Osteocyte (in vitro differentiated cells): ENCODE data around the gene GADD45GIP1. TPM values are rescaled to one million over a fixed set of nuclear protein-coding genes. Genes with fewer than 3 reads are reported as not detected.

Source experiments
- DNase-seq: peaks from one replicate; pipeline ENCODE4 v3.0.0; 2021; ENCODE audit warnings: mixed read lengths; ENCODE audit not compliant: unreplicated experiment; ENCODE audit errors: extremely low spot score
- H3K27ac Mint-ChIP-seq: one replicate; pipeline ENCODE4 v1.8.0; 2021; ENCODE audit warnings: mild to moderate bottlenecking, mixed read lengths; ENCODE audit not compliant: unreplicated experiment
- H3K27me3 Mint-ChIP-seq: one replicate; pipeline ENCODE4 v1.8.0; 2021; ENCODE audit warnings: mixed read lengths; ENCODE audit not compliant: unreplicated experiment
- H3K36me3 Mint-ChIP-seq: one replicate; pipeline ENCODE4 v1.8.0; 2021; ENCODE audit warnings: mixed read lengths; ENCODE audit not compliant: unreplicated experiment
- H3K4me1 Mint-ChIP-seq: one replicate; pipeline ENCODE4 v1.8.0; 2021; ENCODE audit warnings: mixed read lengths; ENCODE audit not compliant: unreplicated experiment
- H3K4me3 Mint-ChIP-seq: one replicate; pipeline ENCODE4 v1.8.0; 2021; ENCODE audit warnings: mild to moderate bottlenecking, moderate library complexity, mixed read lengths; ENCODE audit not compliant: unreplicated experiment
- H3K9me3 Mint-ChIP-seq: one replicate; pipeline ENCODE4 v1.8.0; 2021; ENCODE audit warnings: mixed read lengths; ENCODE audit not compliant: unreplicated experiment
- total RNA-seq: library from RNA; stranded (reverse); gene quantifications from 2 replicates; pipeline ENCODE4 v1.2.1, GENCODE V29; 2021
- TF ChIP-seq, protein P1 (sequence below): fragments of 200-600 bp; sonication (generic); IDR thresholded peaks from 2 replicates; pipeline ENCODE4 v1.5.0; 2021; ENCODE audit warnings: antibody characterized with exemption, mild to moderate bottlenecking, moderate library complexity

The GADD45GIP1 gene
- total RNA-seq, 1 donor from 2014 or later = 24.0 TPM

DNA sequence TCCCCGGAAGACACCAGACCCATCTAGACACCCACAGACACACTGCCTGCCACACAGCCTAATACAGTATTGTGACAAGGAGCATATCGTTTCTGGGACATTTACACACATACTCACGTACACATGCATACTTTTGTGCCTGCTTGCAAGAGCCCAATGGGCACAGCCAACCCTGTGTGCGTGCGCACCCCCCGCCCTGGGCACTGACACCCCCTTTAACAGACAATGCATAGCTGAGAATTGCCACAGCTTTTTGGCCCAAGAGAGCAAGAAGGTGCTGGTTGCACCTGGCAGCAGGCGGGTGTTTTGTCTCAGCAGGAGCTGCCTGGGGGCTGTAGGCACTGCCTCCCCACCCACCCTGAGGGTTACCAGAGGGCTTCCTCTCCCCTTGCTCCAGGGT is 36.5 kb upstream of the GADD45GIP1 start:
- peaks cover 4% of the 10 kb centered on the region for H3K36me3 Mint-ChIP-seq
- no peaks in the 10 kb centered on the region for H3K9me3 Mint-ChIP-seq
- H3K4me1 Mint-ChIP-seq = peaks cover 17% of the 10 kb centered on the region
- no peak for DNase-seq
- H3K27me3 Mint-ChIP-seq = no peaks in the 10 kb centered on the region
- H3K4me3 Mint-ChIP-seq = no peak overlapping the region
- TF ChIP-seq, protein P1, sequence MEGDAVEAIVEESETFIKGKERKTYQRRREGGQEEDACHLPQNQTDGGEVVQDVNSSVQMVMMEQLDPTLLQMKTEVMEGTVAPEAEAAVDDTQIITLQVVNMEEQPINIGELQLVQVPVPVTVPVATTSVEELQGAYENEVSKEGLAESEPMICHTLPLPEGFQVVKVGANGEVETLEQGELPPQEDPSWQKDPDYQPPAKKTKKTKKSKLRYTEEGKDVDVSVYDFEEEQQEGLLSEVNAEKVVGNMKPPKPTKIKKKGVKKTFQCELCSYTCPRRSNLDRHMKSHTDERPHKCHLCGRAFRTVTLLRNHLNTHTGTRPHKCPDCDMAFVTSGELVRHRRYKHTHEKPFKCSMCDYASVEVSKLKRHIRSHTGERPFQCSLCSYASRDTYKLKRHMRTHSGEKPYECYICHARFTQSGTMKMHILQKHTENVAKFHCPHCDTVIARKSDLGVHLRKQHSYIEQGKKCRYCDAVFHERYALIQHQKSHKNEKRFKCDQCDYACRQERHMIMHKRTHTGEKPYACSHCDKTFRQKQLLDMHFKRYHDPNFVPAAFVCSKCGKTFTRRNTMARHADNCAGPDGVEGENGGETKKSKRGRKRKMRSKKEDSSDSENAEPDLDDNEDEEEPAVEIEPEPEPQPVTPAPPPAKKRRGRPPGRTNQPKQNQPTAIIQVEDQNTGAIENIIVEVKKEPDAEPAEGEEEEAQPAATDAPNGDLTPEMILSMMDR = no peak
- H3K27ac Mint-ChIP-seq = no peak overlapping the region

DNA sequence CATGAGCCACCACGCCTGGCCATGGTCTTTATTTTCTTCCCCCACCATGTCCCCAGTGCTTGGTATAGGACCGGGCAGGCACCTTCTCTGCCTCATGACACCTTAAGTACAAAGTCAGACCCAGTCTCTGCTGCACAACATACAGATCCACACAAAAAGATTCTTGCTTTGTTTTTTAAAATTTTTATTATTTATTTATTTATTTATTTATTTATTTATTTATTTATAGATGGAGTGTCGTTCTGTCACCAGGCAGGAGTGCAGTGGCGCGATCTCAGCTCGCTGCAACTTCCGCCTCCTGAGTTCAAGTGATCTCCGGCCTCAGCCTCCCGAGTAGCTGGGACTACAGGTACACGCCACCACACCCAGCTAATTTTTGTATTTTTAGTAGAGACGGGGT is 35.7 kb upstream of the GADD45GIP1 start:
- Mint-ChIP-seq H3K4me1 (peaks cover 12% of the 10 kb centered on the region), H3K9me3 (no peaks in the 10 kb centered on the region), H3K4me3 (no peak overlapping the region), H3K27ac (no peak overlapping the region), H3K36me3 (no peaks in the 10 kb centered on the region), H3K27me3 (no peaks in the 10 kb centered on the region)
- TF ChIP-seq, protein P1 = no peak
- DNase-seq = no peak

DNA sequence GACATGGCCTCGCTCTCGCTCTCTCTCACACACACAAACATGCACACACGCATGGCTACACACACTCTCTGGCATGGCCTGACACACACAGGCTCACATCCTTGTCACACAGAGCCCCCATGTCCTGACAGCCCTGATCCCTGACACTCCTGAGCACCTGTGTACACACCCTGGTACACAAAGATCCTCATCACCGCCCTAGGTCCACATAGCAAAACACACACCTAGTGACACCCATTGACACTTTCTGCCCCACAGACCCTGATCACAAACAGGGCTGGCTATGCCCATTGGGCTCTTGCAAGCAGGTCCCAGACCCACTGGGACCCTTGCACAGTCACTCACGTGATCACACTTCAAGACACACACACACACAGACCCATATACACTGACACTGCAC is 34.3 kb upstream of the GADD45GIP1 start:
- no peak overlapping the region for H3K27ac Mint-ChIP-seq
- TF ChIP-seq, protein P1 = no peak
- H3K27me3 Mint-ChIP-seq = peaks cover 2% of the 10 kb centered on the region
- DNase-seq = no peak
- no peaks in the 10 kb centered on the region for H3K9me3 Mint-ChIP-seq
- H3K36me3 Mint-ChIP-seq = no peaks in the 10 kb centered on the region
- H3K4me1 Mint-ChIP-seq = peaks cover 7% of the 10 kb centered on the region
- no peak overlapping the region for H3K4me3 Mint-ChIP-seq

DNA sequence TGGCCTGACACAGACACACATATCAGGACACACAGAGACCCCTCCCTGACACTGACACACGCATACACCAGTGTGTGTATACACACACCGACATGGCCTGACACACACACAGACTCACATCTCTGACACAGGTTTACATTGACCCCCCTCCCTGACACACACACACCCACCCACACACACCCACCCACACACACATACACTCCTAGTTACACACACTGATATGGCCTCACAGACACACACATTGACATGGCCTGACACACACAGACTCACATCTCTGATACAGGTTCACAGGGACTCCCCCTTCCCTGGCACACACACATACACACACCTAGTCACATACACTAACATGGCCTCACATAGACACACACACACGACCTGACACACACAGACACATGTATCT is 33.8 kb upstream of the GADD45GIP1 start:
- Mint-ChIP-seq H3K27ac (no peak overlapping the region), H3K27me3 (peaks cover 2% of the 10 kb centered on the region), H3K4me3 (no peak overlapping the region), H3K4me1 (peaks cover 9% of the 10 kb centered on the region), H3K36me3 (no peaks in the 10 kb centered on the region), H3K9me3 (no peaks in the 10 kb centered on the region)
- no peak for DNase-seq
- TF ChIP-seq, protein P1 = no peak

DNA sequence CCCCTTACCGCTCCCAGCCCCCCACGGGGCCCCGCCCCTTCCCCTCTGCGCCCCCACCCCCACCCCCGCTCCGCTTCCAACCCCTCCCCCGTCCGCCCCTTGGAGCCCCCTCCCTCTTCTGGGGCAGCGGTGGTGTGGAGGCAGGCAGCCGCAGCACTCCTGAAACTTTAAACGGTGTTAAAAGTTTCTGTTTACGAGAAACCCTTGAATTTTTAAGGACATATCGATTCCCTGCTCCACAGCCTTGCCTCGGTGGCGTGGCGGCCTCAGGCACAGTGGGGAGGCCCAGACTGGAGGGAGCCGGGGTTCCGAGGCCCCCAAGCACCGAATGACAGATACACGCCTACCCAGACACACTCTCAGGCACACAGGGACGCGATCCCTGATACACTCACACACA is 33.4 kb upstream of the GADD45GIP1 start:
- H3K4me3 Mint-ChIP-seq = no peak overlapping the region
- no peaks in the 10 kb centered on the region for H3K36me3 Mint-ChIP-seq
- no peak overlapping the region for H3K27ac Mint-ChIP-seq
- TF ChIP-seq, protein P1 = no peak
- no peak for DNase-seq
- peaks cover 13% of the 10 kb centered on the region for H3K4me1 Mint-ChIP-seq
- no peaks in the 10 kb centered on the region for H3K9me3 Mint-ChIP-seq
- peaks cover 2% of the 10 kb centered on the region for H3K27me3 Mint-ChIP-seq
